ENCODE results near the gene TAF11L5. TPM values are rescaled to one million over a fixed set of nuclear protein-coding genes. Genes with fewer than 3 reads are reported as not detected.

TAF11L5 gene
- polyA plus RNA-seq, 4 donors, result not detected

Other genes starting within 250 kb of the TAF11L5 start
- not detected for gene TAF11L2, start 27.0 kb upstream of the TAF11L5 start, polyA plus RNA-seq (ENCODE audit: insufficient read length in 4 of 4)
- not detected for gene TAF11L3, start 6.9 kb upstream of the TAF11L5 start, polyA plus RNA-seq (ENCODE audit: insufficient read length in 4 of 4)
- not detected for gene TAF11L4, start 3.4 kb upstream of the TAF11L5 start, polyA plus RNA-seq (ENCODE audit: insufficient read length in 4 of 4)
- gene TAF11L6, start 3.4 kb downstream of the TAF11L5 start, polyA plus RNA-seq (ENCODE audit: insufficient read length in 4 of 4), result not detected
- gene TAF11L7, start 60.5 kb downstream of the TAF11L5 start, polyA plus RNA-seq (ENCODE audit: insufficient read length in 4 of 4), result not detected
- gene TAF11L8, start 65.7 kb downstream of the TAF11L5 start, polyA plus RNA-seq (ENCODE audit: insufficient read length in 4 of 4), result not detected
- not detected for gene TAF11L9, start 69.2 kb downstream of the TAF11L5 start, polyA plus RNA-seq (ENCODE audit: insufficient read length in 4 of 4)
- not detected for gene TAF11L10, start 72.6 kb downstream of the TAF11L5 start, polyA plus RNA-seq (ENCODE audit: insufficient read length in 4 of 4)
- not detected for gene TAF11L11, start 78.9 kb downstream of the TAF11L5 start, polyA plus RNA-seq (ENCODE audit: insufficient read length in 4 of 4)
- gene TAF11L12, start 85.2 kb downstream of the TAF11L5 start, polyA plus RNA-seq (ENCODE audit: insufficient read length in 4 of 4), result not detected
- not detected for gene TAF11L13, start 106.9 kb downstream of the TAF11L5 start, polyA plus RNA-seq (ENCODE audit: insufficient read length in 4 of 4)
- not detected for gene TAF11L14, start 109.2 kb downstream of the TAF11L5 start, polyA plus RNA-seq (ENCODE audit: insufficient read length in 4 of 4)

Data from left renal pelvis (tissue), 4 donors.